ENCODE results near the gene CRADD.

CRADD gene

DNA sequence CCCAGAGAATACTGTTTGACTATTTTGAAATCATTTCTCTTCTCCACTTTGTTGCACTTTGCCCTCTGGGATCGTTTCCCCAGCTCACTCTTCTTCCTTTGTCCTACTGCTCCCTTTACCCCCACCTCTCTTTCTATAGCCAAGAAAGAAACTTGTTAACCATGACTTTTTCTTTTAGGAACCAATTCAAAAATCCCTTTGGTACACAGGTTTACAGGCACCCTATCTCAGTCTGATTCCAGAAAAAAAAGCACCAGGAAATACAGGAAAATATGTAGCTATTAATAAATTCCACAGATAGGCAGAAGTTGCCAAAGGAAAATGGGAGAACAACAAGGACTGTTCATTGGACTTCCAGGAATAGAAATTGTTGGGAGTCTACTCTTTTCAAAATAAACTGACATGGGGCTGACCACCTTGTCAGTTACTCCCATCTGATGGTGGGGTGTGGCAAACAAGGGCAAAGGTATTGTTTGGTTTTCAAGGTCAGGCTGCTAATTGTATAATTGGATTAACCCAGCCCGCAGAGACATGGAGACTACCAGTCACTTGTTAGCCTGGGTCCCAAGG, 82.4 kb downstream of the CRADD start:
- H3K4me1 ChIP-seq (ENCODE audit: insufficient read depth, low read length), result peaks cover 26% of the 10 kb centered on the region
- 69% methylated on average over 2 of the region's 2 CpGs for WGBS

DNA sequence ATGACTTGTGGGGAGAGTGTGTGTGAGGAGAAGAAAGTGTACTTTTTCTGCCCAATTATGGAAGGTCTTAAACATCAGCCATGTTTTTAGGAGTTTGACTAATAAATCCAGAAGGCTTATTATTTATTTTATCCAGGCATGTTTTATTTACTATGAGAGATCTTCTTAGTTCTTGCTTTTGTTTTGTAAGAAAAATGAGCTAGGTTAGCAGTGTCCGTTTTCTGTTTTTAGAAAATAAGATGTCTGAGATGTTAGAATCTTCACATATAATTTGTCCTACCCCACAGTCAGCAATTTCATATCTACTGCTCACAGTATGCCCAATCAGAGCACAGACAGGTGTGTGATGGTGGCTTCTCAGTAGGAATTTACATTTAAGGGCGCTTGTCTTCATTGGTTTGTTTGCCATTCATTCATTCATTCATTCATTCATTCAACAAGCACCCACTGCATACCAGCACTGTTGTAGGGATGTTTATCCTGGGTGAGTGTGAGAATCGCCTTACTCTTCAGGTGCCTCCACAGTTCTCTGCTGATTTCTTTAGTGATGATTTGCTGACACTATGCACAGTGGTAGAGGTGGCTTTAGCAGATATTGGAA, 83.2 kb downstream of the CRADD start:
- Histone ChIP-seq H3K9ac (ENCODE audit: low read depth, low read length) (no peak overlapping the region), H3K27me3 (ENCODE audit: insufficient read depth, low read length) (no peaks in the 10 kb centered on the region), H3K4me3 (ENCODE audit: low read length) (no peak overlapping the region), H3K9me3 (ENCODE audit: insufficient read depth, low read depth, low read length) (no peaks in the 10 kb centered on the region; the same call in 1 of the 2 replicates), H3K4me1 (ENCODE audit: insufficient read depth, low read length) (peaks cover 27% of the 10 kb centered on the region), H3K27ac (ENCODE audit: low read depth, low read length) (no peak overlapping the region), H3K36me3 (ENCODE audit: insufficient read depth, low read length) (no peaks in the 10 kb centered on the region)
- 100% methylated on average over 1 of the region's 3 CpGs for WGBS

More for the DNA sequence above, 82.4 kb downstream of the CRADD start:
- no peaks in the 10 kb centered on the region for H3K36me3 ChIP-seq (ENCODE audit: insufficient read depth, low read length)
- H3K27ac ChIP-seq (ENCODE audit: low read depth, low read length), result no peak overlapping the region
- no peaks in the 10 kb centered on the region for H3K27me3 ChIP-seq (ENCODE audit: insufficient read depth, low read length)
- no peak overlapping the region for H3K9ac ChIP-seq (ENCODE audit: low read depth, low read length)
- no peak overlapping the region for H3K4me3 ChIP-seq (ENCODE audit: low read length)
- H3K9me3 ChIP-seq (ENCODE audit: insufficient read depth, low read depth, low read length), result peaks cover 1% of the 10 kb centered on the region; the same call in 1 of the 2 replicates

DNA sequence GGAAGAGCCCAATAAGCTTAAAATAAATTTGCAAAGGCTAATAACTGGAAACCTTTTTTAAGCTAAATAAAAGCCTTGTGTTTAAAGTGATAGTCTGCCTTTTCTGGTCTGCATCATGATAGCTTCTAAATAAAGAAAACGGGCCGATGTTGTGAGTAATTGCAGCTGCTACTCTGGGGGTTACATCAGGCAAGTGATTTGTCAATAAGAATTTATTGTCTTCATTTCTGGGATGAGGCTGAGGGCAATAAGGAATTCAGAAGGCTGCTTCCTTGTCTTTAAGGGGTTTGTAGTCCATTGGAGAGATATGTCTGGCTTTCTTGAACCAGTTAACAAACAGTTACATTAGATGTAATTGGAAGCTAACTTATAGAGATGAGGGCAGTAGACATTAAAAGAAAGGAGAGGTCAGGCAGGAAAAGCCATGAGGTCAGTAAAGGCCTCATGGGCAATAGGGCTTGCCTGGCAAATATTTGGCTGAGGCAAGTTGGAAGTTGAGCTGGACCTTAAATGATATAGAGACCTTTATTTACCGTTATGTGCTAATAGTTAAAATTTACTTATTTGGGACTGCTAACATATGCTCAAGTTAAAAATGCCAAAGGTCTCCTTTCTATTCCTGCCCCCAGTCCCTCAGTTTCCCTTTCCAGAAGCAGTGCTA, 85.0 kb downstream of the CRADD start:
- H3K27ac ChIP-seq (ENCODE audit: low read depth, low read length), result no peak overlapping the region
- H3K9ac ChIP-seq (ENCODE audit: low read depth, low read length), result no peak overlapping the region
- H3K4me1 ChIP-seq (ENCODE audit: insufficient read depth, low read length), result peaks cover 27% of the 10 kb centered on the region
- no peaks in the 10 kb centered on the region for H3K36me3 ChIP-seq (ENCODE audit: insufficient read depth, low read length)
- H3K27me3 ChIP-seq (ENCODE audit: insufficient read depth, low read length), result no peaks in the 10 kb centered on the region
- H3K4me3 ChIP-seq (ENCODE audit: low read length), result no peak overlapping the region
- 93% methylated on average over 3 of the region's 3 CpGs for WGBS
- no peaks in the 10 kb centered on the region for H3K9me3 ChIP-seq (ENCODE audit: insufficient read depth, low read depth, low read length)

DNA sequence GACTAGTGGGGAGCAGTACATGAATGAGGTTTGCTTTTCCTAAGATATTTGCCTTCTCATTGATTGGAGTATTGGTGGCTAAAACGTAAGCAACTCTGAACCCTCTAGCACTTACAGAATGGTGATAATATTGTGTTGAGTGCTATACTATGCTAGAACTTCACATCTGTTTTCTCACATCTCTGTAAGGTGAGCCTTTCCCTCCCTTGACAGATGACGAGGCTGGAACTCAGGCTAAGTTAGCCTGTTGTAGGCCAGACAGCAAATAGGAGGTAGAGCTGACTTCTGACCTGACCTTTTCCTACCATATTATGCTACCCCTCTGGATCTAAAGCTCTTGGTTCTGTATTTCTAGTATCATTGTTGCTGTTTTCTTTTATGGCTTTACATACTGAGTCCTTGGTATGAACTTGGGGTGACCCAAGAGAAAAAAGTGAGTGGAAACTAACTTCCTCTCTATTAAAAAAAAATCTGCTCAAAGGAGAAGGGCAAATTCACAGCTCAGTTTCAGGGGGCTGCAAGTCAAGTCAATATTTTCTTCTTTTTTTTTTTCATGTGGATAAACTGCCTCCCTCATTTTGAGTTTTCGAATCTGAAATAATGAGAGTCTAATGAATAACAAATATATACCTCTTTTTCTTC, 85.9 kb downstream of the CRADD start:
- Histone ChIP-seq H3K27ac (ENCODE audit: low read depth, low read length) (no peak overlapping the region), H3K4me1 (ENCODE audit: insufficient read depth, low read length) (peaks cover 27% of the 10 kb centered on the region), H3K36me3 (ENCODE audit: insufficient read depth, low read length) (no peaks in the 10 kb centered on the region), H3K4me3 (ENCODE audit: low read length) (no peak overlapping the region), H3K9me3 (ENCODE audit: insufficient read depth, low read depth, low read length) (no peaks in the 10 kb centered on the region), H3K27me3 (ENCODE audit: insufficient read depth, low read length) (no peaks in the 10 kb centered on the region), H3K9ac (ENCODE audit: low read depth, low read length) (no peak overlapping the region)
- 88% methylated on average over 2 of the region's 3 CpGs for WGBS

DNA sequence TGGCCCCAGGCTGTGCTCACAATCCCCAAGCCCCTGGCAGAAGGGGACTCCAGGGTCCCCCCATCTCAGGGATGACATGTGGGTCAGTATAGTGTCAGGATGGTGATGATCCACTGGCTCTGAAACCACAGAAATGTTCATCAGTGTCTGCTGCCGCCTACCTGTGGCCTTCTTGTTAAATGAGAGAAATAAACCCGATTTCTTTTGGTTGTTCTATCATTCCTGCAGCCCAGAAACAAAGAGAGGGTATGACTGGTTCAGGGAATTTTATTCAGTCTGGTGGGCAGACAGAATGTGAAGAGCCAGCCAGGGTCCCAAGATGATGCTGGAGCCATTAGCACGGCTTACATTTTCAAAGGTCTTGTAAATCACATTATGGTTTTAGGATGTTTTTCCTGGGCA, 86.6 kb downstream of the CRADD start:
- Histone ChIP-seq H3K4me1 (ENCODE audit: insufficient read depth, low read length) (peaks cover 24% of the 10 kb centered on the region), H3K4me3 (ENCODE audit: low read length) (no peak overlapping the region)
- WGBS, result 84% methylated on average over 3 of the region's 3 CpGs

DNA sequence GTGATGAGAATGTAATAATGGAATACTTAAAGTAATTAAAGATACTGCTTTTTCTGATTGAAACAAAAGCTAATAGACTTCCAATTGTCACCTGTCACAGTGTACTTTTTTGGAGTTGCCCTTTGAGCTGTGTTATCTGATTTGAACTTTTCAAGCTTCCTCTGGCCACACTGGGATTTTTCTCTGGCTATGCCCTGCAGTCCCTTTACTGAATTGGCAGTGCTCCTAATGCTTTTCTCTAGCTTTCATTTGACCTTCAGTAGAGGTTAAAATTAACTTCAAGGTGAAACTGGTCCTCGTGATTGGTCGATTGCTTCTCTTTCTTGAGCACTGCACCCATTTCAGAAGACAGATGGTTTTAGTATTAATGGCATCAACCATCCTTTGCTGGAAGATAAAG, 89.2 kb downstream of the CRADD start:
- Histone ChIP-seq H3K4me1 (ENCODE audit: insufficient read depth, low read length) (peaks cover 12% of the 10 kb centered on the region; the same call in 1 of the 2 replicates), H3K4me3 (ENCODE audit: low read length) (no peak overlapping the region), H3K27ac (ENCODE audit: low read depth, low read length) (no peak overlapping the region), H3K27me3 (ENCODE audit: insufficient read depth, low read length) (no peaks in the 10 kb centered on the region), H3K36me3 (ENCODE audit: insufficient read depth, low read length) (no peaks in the 10 kb centered on the region), H3K9me3 (ENCODE audit: insufficient read depth, low read depth, low read length) (no peaks in the 10 kb centered on the region), H3K9ac (ENCODE audit: low read depth, low read length) (no peak overlapping the region)
- WGBS, result 100% methylated on average over 2 of the region's 2 CpGs

More for the DNA sequence above, 86.6 kb downstream of the CRADD start:
- Histone ChIP-seq H3K27me3 (ENCODE audit: insufficient read depth, low read length) (no peaks in the 10 kb centered on the region), H3K9me3 (ENCODE audit: insufficient read depth, low read depth, low read length) (no peaks in the 10 kb centered on the region), H3K27ac (ENCODE audit: low read depth, low read length) (no peak overlapping the region), H3K9ac (ENCODE audit: low read depth, low read length) (no peak overlapping the region), H3K36me3 (ENCODE audit: insufficient read depth, low read length) (no peaks in the 10 kb centered on the region)

DNA sequence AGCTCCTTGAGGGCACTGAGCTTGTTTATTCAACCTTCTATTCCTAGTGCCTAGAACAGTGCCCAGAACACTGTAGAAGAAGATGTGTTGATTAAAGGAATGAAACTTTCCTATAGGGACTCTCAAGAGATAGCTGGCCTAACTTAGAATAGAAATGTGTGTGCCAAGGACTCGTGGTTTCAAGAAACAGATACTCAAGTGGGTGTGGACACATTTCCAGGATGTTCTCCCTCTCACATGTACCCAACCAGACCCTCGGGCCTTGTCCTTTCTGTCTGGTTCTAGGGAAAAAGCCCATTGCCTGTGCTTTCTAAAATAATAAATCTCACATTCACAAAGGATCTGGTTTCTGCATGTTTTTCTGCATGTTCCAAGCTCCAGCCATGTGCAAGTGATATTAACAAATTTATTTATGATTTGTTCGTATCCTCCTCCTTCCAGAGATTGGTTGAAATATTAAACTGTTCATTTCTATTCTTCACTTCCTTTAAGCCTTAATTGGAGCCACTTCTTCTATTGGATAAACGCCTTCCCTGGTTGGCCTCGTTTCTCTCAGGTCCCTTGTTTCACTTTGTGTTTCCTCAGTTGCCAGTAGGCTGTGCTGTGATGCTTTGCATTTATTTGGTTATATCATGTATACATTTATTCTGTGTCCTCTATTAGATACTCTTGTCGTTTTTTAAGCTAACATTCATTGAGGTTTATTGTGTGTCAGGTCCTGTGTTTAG, 89.8 kb downstream of the CRADD start:
- WGBS, result 70% methylated on average over 6 of the region's 6 CpGs
- no peak overlapping the region for H3K27ac ChIP-seq (ENCODE audit: low read depth, low read length)
- no peak overlapping the region for H3K4me3 ChIP-seq (ENCODE audit: low read length)
- H3K36me3 ChIP-seq (ENCODE audit: insufficient read depth, low read length), result no peaks in the 10 kb centered on the region
- H3K9me3 ChIP-seq (ENCODE audit: insufficient read depth, low read depth, low read length), result no peaks in the 10 kb centered on the region
- H3K4me1 ChIP-seq (ENCODE audit: insufficient read depth, low read length), result peaks cover 13% of the 10 kb centered on the region; the same call in 1 of the 2 replicates
- no peaks in the 10 kb centered on the region for H3K27me3 ChIP-seq (ENCODE audit: insufficient read depth, low read length)
- no peak overlapping the region for H3K9ac ChIP-seq (ENCODE audit: low read depth, low read length)

DNA sequence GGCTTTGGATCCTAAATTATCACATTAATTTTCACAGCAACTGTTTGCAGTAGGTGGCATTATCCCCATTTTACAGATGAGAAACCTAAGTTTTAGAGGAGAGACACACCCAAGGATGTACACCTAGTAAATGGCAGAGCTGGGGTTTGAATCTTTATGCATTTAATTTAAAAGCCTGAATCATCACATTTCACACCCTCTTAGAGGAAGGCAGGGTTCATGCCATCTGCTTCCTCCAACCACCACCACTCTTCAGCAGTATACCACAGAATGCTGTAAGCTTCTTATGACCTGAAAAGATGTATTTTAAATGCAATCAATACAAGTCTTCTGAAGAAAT, 90.3 kb downstream of the CRADD start:
- Histone ChIP-seq H3K4me3 (ENCODE audit: low read length) (no peak overlapping the region), H3K36me3 (ENCODE audit: insufficient read depth, low read length) (no peaks in the 10 kb centered on the region), H3K9me3 (ENCODE audit: insufficient read depth, low read depth, low read length) (no peaks in the 10 kb centered on the region), H3K4me1 (ENCODE audit: insufficient read depth, low read length) (peaks cover 18% of the 10 kb centered on the region; the same call in 1 of the 2 replicates), H3K27ac (ENCODE audit: low read depth, low read length) (no peak overlapping the region), H3K9ac (ENCODE audit: low read depth, low read length) (no peak overlapping the region), H3K27me3 (ENCODE audit: insufficient read depth, low read length) (no peaks in the 10 kb centered on the region)

DNA sequence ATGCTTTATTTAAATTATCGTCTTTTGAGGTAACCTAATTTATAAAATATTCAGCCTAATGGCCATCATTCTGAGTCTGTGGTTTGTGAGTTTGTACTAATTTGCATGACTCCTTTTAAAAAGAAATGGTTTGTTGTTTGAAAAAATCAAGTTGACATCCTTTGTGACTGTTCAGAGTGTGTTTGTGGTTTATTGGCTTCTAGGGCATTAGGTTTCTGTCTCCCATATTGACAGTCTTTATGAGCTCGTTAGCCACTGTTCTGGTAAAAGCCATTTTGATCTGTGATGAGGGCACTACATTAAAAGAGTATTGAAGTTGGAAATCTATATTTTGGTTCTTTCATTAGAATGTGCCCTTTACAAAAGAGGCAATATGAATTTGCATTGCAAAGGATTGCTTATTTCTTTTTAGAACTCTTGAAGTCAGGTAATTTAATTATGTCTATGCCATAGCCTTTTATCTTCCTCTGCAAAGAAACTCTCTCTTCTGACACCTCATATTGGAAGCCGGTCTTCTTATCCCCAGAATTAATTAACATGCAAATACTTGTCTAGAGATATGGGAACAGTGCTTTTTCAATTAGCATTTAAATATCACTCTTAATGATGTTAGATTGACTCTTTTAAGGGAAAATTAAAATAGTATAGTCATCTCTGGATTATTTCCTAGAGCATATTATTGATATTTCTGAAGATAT, 95.0 kb downstream of the CRADD start:
- no peaks in the 10 kb centered on the region for H3K9me3 ChIP-seq (ENCODE audit: insufficient read depth, low read depth, low read length)
- peaks cover 10% of the 10 kb centered on the region; the same call in 1 of the 2 replicates for H3K4me1 ChIP-seq (ENCODE audit: insufficient read depth, low read length)
- H3K9ac ChIP-seq (ENCODE audit: low read depth, low read length), result no peak overlapping the region
- H3K4me3 ChIP-seq (ENCODE audit: low read length), result no peak overlapping the region
- no peaks in the 10 kb centered on the region for H3K27me3 ChIP-seq (ENCODE audit: insufficient read depth, low read length)
- no peaks in the 10 kb centered on the region for H3K36me3 ChIP-seq (ENCODE audit: insufficient read depth, low read length)
- 94% methylated on average over 2 of the region's 3 CpGs for WGBS
- no peak overlapping the region for H3K27ac ChIP-seq (ENCODE audit: low read depth, low read length)

DNA sequence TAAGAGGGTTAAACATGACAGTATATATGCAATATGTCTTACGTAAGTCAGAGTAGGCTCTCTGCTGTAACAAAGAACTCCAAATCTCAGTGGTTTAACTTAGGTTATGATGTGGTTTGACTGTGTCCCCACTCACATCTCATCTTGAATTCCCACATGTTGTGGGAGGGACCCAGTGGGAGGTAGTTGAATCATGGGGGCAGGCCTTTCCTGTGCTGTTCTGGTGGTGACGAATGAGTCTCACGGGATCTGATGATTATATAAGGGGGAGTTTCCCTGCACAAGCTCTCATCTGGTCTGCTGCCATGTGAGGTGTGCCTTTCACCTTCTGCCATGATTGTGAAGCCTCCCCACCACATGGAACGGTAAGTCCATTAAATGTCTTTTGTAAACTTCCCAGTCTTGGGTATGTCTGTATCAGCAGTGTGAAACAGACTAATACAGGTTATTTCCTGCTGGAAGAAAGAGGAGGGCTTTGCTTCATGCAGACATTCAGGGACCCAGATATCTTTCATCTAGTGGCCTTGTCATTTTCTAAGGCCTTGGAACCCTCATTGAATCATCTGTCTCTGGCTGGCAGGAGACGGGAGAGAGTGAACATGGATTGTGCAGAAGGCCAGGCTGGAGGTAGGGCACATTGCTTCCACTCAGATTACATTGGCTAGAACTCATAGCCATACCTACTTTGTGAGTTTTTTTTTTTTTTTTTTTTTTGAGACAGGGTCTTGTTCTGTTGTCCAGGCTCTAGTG, 96.1 kb downstream of the CRADD start:
- Histone ChIP-seq H3K27ac (ENCODE audit: low read depth, low read length) (no peak overlapping the region), H3K9ac (ENCODE audit: low read depth, low read length) (no peak overlapping the region), H3K36me3 (ENCODE audit: insufficient read depth, low read length) (no peaks in the 10 kb centered on the region), H3K9me3 (ENCODE audit: insufficient read depth, low read depth, low read length) (no peaks in the 10 kb centered on the region), H3K27me3 (ENCODE audit: insufficient read depth, low read length) (no peaks in the 10 kb centered on the region), H3K4me1 (ENCODE audit: insufficient read depth, low read length) (peaks cover 13% of the 10 kb centered on the region; the same call in 1 of the 2 replicates), H3K4me3 (ENCODE audit: low read length) (no peak overlapping the region)
- 93% methylated on average over 5 of the region's 5 CpGs for WGBS
